ENCODE measurements around the gene DRD4.

The DRD4 gene

GRCh38 chr11:636511-637332 lies at the start of gene DRD4:
TSS of gene DRD4 (plus strand) at chr11:637269. CDS start at chr11:637305, 36 bp downstream.
- no peak for DNase-seq

GRCh38 chr11:587546-587945 lies 49.5 kb upstream of the DRD4 start:
- DNase-seq: no peak

GRCh38 chr11:587978-588380 lies 49.1 kb upstream of the DRD4 start:
- no peak for DNase-seq

DNA sequence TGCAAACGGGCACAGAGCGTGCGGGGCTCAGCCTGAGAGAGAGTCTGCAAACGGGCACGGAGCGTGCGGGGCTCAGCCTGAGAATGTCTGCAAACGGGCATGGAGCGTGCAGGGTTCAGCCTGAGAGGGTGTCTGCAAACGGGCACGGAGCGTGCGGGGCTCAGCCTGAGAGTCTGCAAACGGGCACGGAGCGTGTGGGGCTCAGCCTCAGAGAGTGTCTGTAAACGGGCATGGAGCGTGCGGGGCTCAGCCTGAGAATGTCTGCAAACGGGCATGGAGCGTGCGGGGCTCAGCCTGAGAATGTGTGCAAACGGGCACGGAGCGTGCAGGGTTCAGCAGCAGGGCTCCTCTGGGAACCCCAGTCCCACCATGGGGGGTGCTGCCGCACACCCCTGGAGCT lies 47.3 kb upstream of the DRD4 start:
- DNase-seq: no peak

GRCh38 chr11:590997-591396 lies 46.1 kb upstream of the DRD4 start:
- no peak for DNase-seq

GRCh38 chr11:592501-592900 lies 44.6 kb upstream of the DRD4 start:
- DNase-seq: no peak

GRCh38 chr11:592918-593317 lies 44.2 kb upstream of the DRD4 start:
- DNase-seq: no peak

DNA sequence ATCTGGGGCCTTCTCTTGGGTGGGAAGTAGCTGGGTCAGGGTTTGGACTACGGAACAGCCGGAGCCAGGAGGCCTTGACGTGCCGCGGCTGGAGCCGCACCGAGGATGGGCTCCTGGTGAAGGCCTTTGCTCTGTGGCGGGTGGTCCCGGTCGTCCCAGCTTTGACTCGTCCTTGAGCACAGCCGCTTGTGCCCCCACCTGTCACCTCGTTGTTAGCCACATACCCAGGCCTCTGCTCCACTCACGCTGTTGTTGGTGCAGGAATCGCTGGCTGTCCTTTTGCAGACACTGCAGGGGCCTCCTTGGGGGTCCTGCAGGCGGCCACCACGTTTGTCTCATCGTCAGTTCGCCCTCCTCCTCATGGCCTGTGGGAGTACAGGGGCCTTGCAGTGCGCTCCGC lies 43.7 kb upstream of the DRD4 start:
- DNase-seq: no peak

DNA sequence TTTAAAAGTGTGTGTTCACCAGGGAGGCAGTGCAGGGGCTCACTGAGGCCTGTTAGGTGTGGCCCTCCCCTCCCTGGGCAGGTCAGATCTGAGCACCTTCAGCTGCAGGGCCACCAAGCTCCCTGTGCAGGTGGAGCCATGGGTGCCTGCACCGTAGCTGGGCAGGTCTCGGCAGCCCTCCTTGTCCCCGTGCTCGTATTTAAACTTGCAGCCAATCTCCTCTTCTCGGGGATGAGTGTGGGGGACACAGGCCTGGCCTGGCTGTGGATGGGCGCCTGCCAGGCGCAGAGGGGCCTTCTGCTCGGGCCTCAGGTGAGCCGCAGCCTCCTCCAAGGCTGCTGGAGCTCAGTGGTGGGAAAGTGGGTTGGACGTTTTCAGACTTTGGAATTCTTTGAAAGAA lies 41.7 kb upstream of the DRD4 start:
- no peak for DNase-seq

GRCh38 chr11:596374-596773 lies 40.7 kb upstream of the DRD4 start:
- DNase-seq: no peak

- no peak for DNase-seq
These were observed 39.8 kb upstream of the DRD4 start for GRCh38 chr11:597166-597725.

GRCh38 chr11:598005-598680 lies 38.9 kb upstream of the DRD4 start:
- DNase-seq: no peak

DNA sequence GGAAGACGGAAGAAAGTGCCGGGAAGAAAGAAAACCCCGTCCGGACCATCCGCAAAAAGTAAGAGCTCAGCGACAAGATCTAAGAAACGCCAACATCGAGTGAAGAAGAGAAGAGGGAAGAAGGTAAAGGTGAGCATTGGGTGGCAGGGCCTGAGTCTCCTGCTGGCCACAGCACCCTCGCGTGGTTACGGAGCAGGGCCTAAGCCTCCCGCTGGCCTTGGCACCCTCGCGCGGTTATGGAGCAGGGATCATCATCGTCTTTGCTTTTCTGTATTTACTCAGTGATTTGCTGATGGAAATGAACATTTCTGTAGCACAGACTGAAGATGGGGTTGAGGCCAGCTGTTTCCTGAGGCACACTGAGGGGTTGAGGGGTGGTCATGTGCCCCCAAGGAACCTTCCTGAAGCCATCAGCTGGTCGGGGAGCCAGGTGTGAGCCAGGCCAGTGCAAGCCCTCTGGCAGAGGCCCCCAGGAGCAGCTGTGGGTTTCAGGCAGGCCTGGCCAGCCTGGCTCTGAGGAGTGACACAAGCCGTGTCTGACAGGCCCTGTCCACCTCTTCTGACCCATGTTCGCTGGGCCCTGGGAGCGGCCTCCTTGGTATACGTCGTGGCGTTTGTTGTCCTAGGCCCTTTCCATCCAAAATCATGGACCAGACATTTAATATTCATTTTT lies 35.4 kb upstream of the DRD4 start:
- no peak for DNase-seq

- no peak for DNase-seq
These were observed 33.9 kb upstream of the DRD4 start for GRCh38 chr11:603154-603553.

- DNase-seq: no peak
These were observed 31.6 kb upstream of the DRD4 start for GRCh38 chr11:605286-606129.

GRCh38 chr11:606245-606644 lies 30.8 kb upstream of the DRD4 start:
- no peak for DNase-seq

DNA sequence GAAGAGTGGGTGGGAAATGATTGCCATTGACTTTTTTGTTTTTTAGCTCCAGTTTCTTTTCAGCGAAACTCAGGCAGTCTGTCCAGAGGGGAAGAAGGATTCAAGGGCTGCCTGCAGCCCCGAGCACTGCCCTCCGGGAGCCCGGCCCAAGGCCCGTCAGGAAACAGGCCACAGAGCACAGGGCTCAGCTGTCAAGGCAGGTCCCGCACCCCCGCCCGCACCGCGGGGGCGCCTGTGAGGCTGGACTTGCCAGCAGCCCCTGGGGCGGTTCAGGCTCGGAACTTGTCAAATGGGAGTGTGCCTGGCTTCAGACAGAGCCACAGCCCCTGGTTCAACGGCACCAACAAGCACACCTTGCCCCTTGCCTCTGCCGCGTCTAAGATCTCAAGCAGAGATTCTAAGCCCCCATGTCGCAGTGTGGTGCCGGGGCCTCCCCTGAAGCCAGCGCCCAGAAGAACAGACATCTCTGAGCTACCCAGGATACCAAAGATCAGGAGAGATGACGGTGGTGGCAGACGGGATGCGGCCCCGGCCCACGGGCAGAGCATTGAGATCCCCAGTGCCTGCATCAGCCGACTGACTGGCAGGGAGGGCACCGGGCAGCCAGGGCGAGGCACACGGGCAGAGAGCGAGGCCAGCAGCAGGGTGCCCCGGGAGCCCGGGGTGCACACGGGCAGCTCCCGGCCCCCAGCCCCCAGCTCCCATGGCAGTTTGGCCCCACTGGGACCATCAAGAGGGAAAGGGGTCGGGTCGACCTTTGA lies 29.9 kb upstream of the DRD4 start:
- no peak for DNase-seq

DNA sequence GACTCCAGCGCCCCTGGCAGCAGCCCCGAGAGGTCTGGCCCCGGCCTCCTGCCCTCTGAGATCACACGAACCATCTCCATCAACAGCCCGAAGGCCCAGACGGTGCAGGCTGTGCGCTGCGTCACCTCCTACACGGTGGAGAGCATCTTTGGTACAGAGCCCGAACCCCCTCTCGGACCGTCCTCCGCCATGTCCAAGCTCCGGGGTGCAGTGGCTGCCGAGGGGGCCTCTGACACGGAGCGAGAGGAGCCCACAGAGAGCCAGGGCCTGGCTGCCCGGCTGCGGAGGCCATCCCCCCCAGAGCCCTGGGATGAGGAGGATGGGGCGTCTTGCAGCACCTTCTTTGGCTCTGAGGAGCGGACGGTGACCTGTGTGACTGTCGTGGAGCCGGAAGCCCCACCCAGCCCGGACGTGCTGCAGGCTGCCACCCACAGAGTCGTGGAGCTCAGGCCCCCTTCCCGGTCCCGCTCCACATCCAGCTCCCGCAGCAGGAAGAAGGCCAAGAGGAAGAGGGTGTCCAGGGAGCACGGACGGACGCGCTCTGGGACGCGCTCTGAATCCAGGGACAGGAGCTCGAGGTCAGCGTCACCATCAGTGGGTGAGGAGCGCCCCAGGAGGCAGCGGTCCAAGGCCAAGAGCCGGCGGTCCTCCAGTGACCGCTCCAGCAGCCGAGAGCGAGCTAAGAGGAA lies 29.0 kb upstream of the DRD4 start:
- no peak for DNase-seq

GRCh38 chr11:608791-609251 lies 28.2 kb upstream of the DRD4 start:
- DNase-seq: no peak

DNA sequence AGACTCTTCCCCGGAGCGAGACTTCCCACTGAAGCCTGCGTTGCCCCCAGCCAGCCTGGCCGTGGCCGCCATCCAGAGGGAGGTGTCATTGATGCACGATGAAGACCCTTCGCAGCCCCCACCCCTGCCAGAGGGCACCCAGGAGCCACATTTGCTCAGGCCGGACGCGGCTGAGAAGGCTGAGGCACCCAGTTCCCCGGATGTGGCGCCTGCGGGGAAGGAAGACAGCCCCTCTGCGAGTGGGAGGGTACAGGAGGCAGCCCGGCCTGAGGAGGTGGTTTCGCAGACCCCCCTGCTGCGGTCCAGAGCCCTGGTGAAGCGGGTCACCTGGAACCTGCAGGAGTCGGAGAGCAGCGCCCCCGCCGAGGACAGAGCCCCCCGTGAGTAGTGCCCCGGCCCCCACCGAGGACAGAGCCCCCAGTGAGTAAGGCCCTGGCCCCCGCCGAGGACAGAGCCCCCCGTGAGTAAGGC lies 27.7 kb upstream of the DRD4 start:
- DNase-seq: no peak
